ENCODE measurements around the gene MLLT1. TPM values are rescaled to one million over a fixed set of nuclear protein-coding genes. Genes with fewer than 3 reads are reported as not detected.

The MLLT1 gene
- total RNA-seq, 1 experiment from 2014 or later = 58.3 TPM

GRCh38 chr19:6292006-6292405 lies 12.2 kb upstream of the MLLT1 start:
- no TSS peak for BruUV-seq (replicated peaks)
- in situ Hi-C loops (cut with HindIII; ENCODE audit: low pct_unique_long_range_greater_than_20kb, low sequenced_read_pairs) = no loop called here
- no peaks in the 10 kb centered on the region for H3K27me3 ChIP-seq (ENCODE audit: control insufficient read depth, insufficient read depth, low read length)
- TF ChIP-seq CTCF (IDR thresholded peaks at IDR 0.05) (no peak), SIN3A (IDR thresholded peaks at IDR 0.05; ENCODE audit: borderline replicate concordance, insufficient read depth, low read depth, low read length) (no peak), TCF7L2 (IDR thresholded peaks at IDR 0.05; ENCODE audit: low read depth, low read length) (no peak), POLR2AphosphoS5 (IDR thresholded peaks at IDR 0.05; ENCODE audit: low read depth, low read length) (no peak)
- TF ChIP-seq, protein P1, sequence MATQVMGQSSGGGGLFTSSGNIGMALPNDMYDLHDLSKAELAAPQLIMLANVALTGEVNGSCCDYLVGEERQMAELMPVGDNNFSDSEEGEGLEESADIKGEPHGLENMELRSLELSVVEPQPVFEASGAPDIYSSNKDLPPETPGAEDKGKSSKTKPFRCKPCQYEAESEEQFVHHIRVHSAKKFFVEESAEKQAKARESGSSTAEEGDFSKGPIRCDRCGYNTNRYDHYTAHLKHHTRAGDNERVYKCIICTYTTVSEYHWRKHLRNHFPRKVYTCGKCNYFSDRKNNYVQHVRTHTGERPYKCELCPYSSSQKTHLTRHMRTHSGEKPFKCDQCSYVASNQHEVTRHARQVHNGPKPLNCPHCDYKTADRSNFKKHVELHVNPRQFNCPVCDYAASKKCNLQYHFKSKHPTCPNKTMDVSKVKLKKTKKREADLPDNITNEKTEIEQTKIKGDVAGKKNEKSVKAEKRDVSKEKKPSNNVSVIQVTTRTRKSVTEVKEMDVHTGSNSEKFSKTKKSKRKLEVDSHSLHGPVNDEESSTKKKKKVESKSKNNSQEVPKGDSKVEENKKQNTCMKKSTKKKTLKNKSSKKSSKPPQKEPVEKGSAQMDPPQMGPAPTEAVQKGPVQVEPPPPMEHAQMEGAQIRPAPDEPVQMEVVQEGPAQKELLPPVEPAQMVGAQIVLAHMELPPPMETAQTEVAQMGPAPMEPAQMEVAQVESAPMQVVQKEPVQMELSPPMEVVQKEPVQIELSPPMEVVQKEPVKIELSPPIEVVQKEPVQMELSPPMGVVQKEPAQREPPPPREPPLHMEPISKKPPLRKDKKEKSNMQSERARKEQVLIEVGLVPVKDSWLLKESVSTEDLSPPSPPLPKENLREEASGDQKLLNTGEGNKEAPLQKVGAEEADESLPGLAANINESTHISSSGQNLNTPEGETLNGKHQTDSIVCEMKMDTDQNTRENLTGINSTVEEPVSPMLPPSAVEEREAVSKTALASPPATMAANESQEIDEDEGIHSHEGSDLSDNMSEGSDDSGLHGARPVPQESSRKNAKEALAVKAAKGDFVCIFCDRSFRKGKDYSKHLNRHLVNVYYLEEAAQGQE (IDR thresholded peaks at IDR 0.05; ENCODE audit: insufficient read depth in 1 of 2, low read depth in 2 of 2, low read length in 1 of 2) = no peak
- no peaks in the 10 kb centered on the region for H3K36me3 ChIP-seq (ENCODE audit: control insufficient read depth, insufficient read depth, low read length)
- intact Hi-C loops (cut with micrococcal nuclease; ENCODE audit: unreplicated experiment) = no loop called here
- H3K9me3 ChIP-seq (ENCODE audit: control insufficient read depth, insufficient read depth, low read depth, low read length) = 0 out of 2 replicates have a peak, but pooled peaks cover 4% of the 10 kb centered on the region
- ChIA-PET CTCF (interaction anchor here (0.7 kb wide), 1 partner anchor 21 kb away, joined by 6 read pairs; no protein-coding TSS in a partner anchor), POLR2A (no interaction called here)
- ATAC-seq (no peak), DNase-seq (ENCODE audit: low read depth, low spot score) (no peak)
- no peak overlapping the region for H3K27ac ChIP-seq (ENCODE audit: low read length)
- no peaks in the 10 kb centered on the region for H3K4me1 ChIP-seq (ENCODE audit: control insufficient read depth, insufficient read depth, low read length)
- no peak overlapping the region for H3K4me3 ChIP-seq (ENCODE audit: low read depth in 2 of 2, low read length in 2 of 2)

DNA sequence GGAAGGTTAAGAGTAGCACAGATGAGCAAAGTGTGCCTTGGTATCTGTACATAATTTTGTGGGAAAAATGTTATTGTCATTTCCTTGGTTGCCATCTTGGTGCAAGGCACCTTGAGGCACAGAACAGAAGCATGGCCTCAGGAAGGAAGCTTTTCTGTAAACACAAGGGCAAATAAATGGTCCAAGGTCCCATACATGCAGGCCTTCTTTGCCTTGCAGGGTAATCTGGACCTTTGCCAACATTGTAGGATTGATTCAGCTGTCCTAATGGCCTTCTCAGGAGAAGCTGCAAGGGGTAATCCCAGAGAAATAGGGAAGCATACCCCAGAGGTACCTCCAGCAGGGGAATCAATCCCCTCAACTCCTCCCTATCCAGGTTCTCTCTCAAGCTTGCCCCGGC lies 9.0 kb upstream of the MLLT1 start:
- Histone ChIP-seq H3K27me3 (ENCODE audit: control insufficient read depth, insufficient read depth, low read length) (no peaks in the 10 kb centered on the region), H3K27ac (ENCODE audit: low read length) (no peak overlapping the region), H3K4me1 (ENCODE audit: control insufficient read depth, insufficient read depth, low read length) (no peaks in the 10 kb centered on the region), H3K9me3 (ENCODE audit: control insufficient read depth, insufficient read depth, low read depth, low read length) (0 out of 2 replicates have a peak, but pooled peaks cover under 1% of the 10 kb centered on the region), H3K36me3 (ENCODE audit: control insufficient read depth, insufficient read depth, low read length) (no peaks in the 10 kb centered on the region), H3K4me3 (ENCODE audit: low read depth in 2 of 2, low read length in 2 of 2) (no peak overlapping the region)
- ChIA-PET POLR2A (no interaction called here), CTCF (no interaction called here)
- no TSS peak for BruUV-seq (replicated peaks)
- DNase-seq (ENCODE audit: low read depth, low spot score) = no peak
- TF ChIP-seq POLR2AphosphoS5 (IDR thresholded peaks at IDR 0.05; ENCODE audit: low read depth, low read length) = no peak
- TF ChIP-seq TCF7L2 (IDR thresholded peaks at IDR 0.05; ENCODE audit: low read depth, low read length) = no peak
- TF ChIP-seq, protein P1 (IDR thresholded peaks at IDR 0.05; ENCODE audit: insufficient read depth in 1 of 2, low read depth in 2 of 2, low read length in 1 of 2) = no peak
- no peak for TF ChIP-seq SIN3A (IDR thresholded peaks at IDR 0.05; ENCODE audit: borderline replicate concordance, insufficient read depth, low read depth, low read length)
- no peak for TF ChIP-seq CTCF (IDR thresholded peaks at IDR 0.05)
- intact Hi-C loops (cut with micrococcal nuclease; ENCODE audit: unreplicated experiment) = no loop called here
- ATAC-seq = no peak
- in situ Hi-C loops (cut with HindIII; ENCODE audit: low pct_unique_long_range_greater_than_20kb, low sequenced_read_pairs) = no loop called here

Measured in Panc1 (cell line).